ENCODE data around the gene MAPK1IP1L. TPM values are rescaled to one million over a fixed set of nuclear protein-coding genes. Genes with fewer than 3 reads are reported as not detected.

Gene MAPK1IP1L
- total RNA-seq, 1 experiment from 2014 or later, result 73.9 TPM

GRCh38 chr14:55115861-55116245, 64.4 kb downstream of the MAPK1IP1L start:
- no peaks in the 10 kb centered on the region for H3K36me3 ChIP-seq (ENCODE audit: low read depth, low read length)
- H3K9ac ChIP-seq (ENCODE audit: low read length), result no peak overlapping the region
- ChIA-PET CTCF (no interaction called here), POLR2A (ENCODE audit: unreplicated experiment) (no interaction called here)
- no peak overlapping the region for H3K27ac ChIP-seq (ENCODE audit: low read length)
- no TSS peak for BruUV-seq (replicated peaks)
- no peak for DNase-seq
- no peaks in the 10 kb centered on the region for H3K9me2 ChIP-seq (replicated peaks; ENCODE audit: low read length)
- no peak overlapping the region for H3K4me2 ChIP-seq (ENCODE audit: low read length)
- no peaks in the 10 kb centered on the region for H4K20me1 ChIP-seq (ENCODE audit: low read length)
- H3K27me3 ChIP-seq (ENCODE audit: low read length), result no peaks in the 10 kb centered on the region
- TF ChIP-seq EZH2phosphoT487 (IDR thresholded peaks at IDR 0.05; ENCODE audit: borderline replicate concordance, low read length) (no peak), EZH2 (IDR thresholded peaks at IDR 0.05; ENCODE audit: low read length, unreplicated experiment) (no peak)
- TF ChIP-seq, protein P1, sequence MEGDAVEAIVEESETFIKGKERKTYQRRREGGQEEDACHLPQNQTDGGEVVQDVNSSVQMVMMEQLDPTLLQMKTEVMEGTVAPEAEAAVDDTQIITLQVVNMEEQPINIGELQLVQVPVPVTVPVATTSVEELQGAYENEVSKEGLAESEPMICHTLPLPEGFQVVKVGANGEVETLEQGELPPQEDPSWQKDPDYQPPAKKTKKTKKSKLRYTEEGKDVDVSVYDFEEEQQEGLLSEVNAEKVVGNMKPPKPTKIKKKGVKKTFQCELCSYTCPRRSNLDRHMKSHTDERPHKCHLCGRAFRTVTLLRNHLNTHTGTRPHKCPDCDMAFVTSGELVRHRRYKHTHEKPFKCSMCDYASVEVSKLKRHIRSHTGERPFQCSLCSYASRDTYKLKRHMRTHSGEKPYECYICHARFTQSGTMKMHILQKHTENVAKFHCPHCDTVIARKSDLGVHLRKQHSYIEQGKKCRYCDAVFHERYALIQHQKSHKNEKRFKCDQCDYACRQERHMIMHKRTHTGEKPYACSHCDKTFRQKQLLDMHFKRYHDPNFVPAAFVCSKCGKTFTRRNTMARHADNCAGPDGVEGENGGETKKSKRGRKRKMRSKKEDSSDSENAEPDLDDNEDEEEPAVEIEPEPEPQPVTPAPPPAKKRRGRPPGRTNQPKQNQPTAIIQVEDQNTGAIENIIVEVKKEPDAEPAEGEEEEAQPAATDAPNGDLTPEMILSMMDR (conservative IDR thresholded peaks at IDR 0.05; ENCODE audit: low read depth, low read length), result no peak
- no peak for ATAC-seq
- H2AFZ ChIP-seq (ENCODE audit: low read length), result no peak overlapping the region
- H3F3A ChIP-seq (ENCODE audit: low read length, unreplicated experiment), result no peaks in the 10 kb centered on the region
- H3K4me3 ChIP-seq (ENCODE audit: low read length), result no peak overlapping the region
- no peaks in the 10 kb centered on the region for H3K4me1 ChIP-seq (ENCODE audit: insufficient read depth, low read length)
- H3K9me3 ChIP-seq (ENCODE audit: low read length), result no peaks in the 10 kb centered on the region
- H3K79me2 ChIP-seq (ENCODE audit: low read length), result no peaks in the 10 kb centered on the region
- intact Hi-C loops (cut with micrococcal nuclease), result no loop called here

DNA sequence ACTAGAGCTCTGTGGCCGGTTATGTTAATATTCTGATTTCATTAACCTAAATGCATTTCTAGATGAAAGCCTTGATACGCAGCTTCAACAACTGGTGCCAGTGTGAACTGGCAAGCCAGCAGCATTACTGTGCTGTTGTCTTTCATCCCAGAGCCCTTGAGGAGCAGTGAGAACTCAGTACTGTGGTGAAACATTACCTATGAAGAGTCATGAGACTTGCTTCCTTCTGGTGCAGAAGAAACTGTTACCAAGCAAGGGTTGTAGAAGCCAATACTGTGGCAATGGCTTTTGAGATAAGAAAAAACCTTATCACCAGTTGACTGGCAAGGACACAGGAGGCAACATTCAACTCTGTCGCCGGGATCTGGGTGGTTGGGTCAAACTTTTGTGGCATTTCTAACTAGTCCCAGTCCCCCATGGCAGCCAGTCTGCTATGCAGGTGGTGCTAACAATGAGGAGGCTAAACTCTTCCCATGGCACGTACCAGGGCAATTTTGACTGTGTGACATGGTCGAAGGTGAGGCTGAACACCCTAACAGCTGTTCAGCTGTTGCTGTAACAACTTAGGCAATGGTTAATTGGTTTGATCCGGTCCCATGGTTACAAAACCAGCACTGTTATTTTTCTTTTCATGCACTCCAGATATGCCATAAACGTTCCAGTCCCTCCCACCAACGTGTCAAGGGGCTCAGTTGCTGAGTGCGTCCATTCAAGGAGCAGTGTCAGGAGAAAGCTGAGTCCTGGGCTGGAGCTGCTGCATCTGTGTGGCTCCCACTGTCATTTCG, 65.0 kb downstream of the MAPK1IP1L start:
- Histone ChIP-seq H3F3A (ENCODE audit: low read length, unreplicated experiment) (no peaks in the 10 kb centered on the region), H3K27ac (ENCODE audit: low read length) (no peak overlapping the region), H3K9ac (ENCODE audit: low read length) (no peak overlapping the region), H3K36me3 (ENCODE audit: low read depth, low read length) (no peaks in the 10 kb centered on the region), H3K4me3 (ENCODE audit: low read length) (no peak overlapping the region), H3K27me3 (ENCODE audit: low read length) (no peaks in the 10 kb centered on the region), H3K9me3 (ENCODE audit: low read length) (no peaks in the 10 kb centered on the region), H3K9me2 (replicated peaks; ENCODE audit: low read length) (no peaks in the 10 kb centered on the region), H3K79me2 (ENCODE audit: low read length) (no peaks in the 10 kb centered on the region), H3K4me1 (ENCODE audit: insufficient read depth, low read length) (no peaks in the 10 kb centered on the region), H2AFZ (ENCODE audit: low read length) (no peak overlapping the region), H4K20me1 (ENCODE audit: low read length) (no peaks in the 10 kb centered on the region), H3K4me2 (ENCODE audit: low read length) (no peak overlapping the region)
- no peak for TF ChIP-seq EZH2phosphoT487 (IDR thresholded peaks at IDR 0.05; ENCODE audit: borderline replicate concordance, low read length)
- TF ChIP-seq, protein P1 (conservative IDR thresholded peaks at IDR 0.05; ENCODE audit: low read depth, low read length), result no peak
- TF ChIP-seq EZH2 (IDR thresholded peaks at IDR 0.05; ENCODE audit: low read length, unreplicated experiment), result no peak
- no TSS peak for BruUV-seq (replicated peaks)
- CTCF ChIA-PET, result no interaction called here
- intact Hi-C loops (cut with micrococcal nuclease), result no loop called here
- DNase-seq, result no peak
- POLR2A ChIA-PET (ENCODE audit: unreplicated experiment), result interaction anchor here (0.5 kb wide), 1 partner anchor 18 kb away, joined by 4 read pairs; no protein-coding TSS in a partner anchor
- no peak for ATAC-seq

DNA sequence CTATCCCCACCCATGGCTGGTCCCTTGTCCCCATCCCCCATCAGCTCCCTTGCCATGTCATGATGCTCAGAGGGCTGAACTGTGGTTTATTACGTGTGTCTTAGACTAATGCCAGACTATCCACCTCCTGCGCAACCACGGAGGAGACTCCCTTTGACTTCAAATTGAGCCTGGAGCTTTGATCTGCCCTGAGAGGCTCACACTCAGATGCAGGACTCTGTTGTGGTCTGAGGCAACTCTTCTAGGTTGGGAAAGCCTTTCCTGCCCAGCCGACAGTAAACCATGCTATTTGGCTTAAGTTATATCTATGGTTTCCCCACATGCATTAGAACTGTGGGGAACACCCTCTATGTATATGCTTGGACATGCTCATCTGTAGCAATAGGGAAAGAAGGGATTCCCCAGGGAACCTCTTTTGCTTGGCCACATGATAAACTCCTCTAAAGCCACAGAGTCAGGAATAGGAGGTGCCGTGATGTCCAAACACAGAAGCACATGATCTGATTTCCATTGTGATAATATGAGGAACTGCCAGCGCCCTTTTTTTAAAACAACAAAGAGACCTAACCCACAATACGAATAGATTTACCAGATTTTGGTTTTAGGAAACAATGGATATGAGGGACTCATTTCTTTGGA, 66.5 kb downstream of the MAPK1IP1L start:
- intact Hi-C loops (cut with micrococcal nuclease), result no loop called here
- Histone ChIP-seq H3K9me3 (ENCODE audit: low read length) (no peaks in the 10 kb centered on the region), H3K9ac (ENCODE audit: low read length) (no peak overlapping the region), H3K79me2 (ENCODE audit: low read length) (no peaks in the 10 kb centered on the region), H3K4me2 (ENCODE audit: low read length) (no peak overlapping the region), H2AFZ (ENCODE audit: low read length) (no peak overlapping the region), H4K20me1 (ENCODE audit: low read length) (no peaks in the 10 kb centered on the region), H3K4me3 (ENCODE audit: low read length) (no peak overlapping the region), H3K36me3 (ENCODE audit: low read depth, low read length) (no peaks in the 10 kb centered on the region), H3K27ac (ENCODE audit: low read length) (no peak overlapping the region), H3K4me1 (ENCODE audit: insufficient read depth, low read length) (peaks cover 14% of the 10 kb centered on the region), H3K27me3 (ENCODE audit: low read length) (no peaks in the 10 kb centered on the region), H3F3A (ENCODE audit: low read length, unreplicated experiment) (no peaks in the 10 kb centered on the region), H3K9me2 (replicated peaks; ENCODE audit: low read length) (no peaks in the 10 kb centered on the region)
- no peak for TF ChIP-seq EZH2 (IDR thresholded peaks at IDR 0.05; ENCODE audit: low read length, unreplicated experiment)
- TF ChIP-seq, protein P1 (conservative IDR thresholded peaks at IDR 0.05; ENCODE audit: low read depth, low read length), result no peak
- no peak for TF ChIP-seq EZH2phosphoT487 (IDR thresholded peaks at IDR 0.05; ENCODE audit: borderline replicate concordance, low read length)
- POLR2A ChIA-PET (ENCODE audit: unreplicated experiment), result no interaction called here
- no peak for ATAC-seq
- no TSS peak for BruUV-seq (replicated peaks)
- CTCF ChIA-PET, result no interaction called here
- DNase-seq, result no peak

Measured in PC-3 (cell line).